ENCODE measurements around the gene SLC7A1.

DNA sequence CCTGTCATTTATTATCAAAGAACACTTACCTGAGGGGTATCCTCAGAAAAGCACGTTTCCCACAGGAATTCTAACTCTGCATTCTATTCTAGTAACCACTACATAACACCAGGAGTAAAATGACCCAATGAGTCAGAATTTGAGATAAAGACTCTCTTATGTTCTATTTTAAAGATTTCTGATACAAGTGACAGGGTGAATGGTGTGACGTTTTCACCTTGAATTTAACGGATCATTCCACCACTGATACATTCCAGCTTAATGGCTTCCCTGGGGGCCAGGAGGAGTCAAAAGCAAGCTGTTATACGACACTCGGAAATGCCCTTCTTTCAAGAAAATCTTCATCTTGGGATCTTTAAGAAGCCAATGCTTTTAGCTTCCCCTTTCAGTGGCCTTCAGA lies 55.2 kb downstream of the SLC7A1 start:
- TF ChIP-seq, protein P1, sequence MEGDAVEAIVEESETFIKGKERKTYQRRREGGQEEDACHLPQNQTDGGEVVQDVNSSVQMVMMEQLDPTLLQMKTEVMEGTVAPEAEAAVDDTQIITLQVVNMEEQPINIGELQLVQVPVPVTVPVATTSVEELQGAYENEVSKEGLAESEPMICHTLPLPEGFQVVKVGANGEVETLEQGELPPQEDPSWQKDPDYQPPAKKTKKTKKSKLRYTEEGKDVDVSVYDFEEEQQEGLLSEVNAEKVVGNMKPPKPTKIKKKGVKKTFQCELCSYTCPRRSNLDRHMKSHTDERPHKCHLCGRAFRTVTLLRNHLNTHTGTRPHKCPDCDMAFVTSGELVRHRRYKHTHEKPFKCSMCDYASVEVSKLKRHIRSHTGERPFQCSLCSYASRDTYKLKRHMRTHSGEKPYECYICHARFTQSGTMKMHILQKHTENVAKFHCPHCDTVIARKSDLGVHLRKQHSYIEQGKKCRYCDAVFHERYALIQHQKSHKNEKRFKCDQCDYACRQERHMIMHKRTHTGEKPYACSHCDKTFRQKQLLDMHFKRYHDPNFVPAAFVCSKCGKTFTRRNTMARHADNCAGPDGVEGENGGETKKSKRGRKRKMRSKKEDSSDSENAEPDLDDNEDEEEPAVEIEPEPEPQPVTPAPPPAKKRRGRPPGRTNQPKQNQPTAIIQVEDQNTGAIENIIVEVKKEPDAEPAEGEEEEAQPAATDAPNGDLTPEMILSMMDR (conservative IDR thresholded peaks at IDR 0.05), result no peak
- TF ChIP-seq EZH2 (IDR thresholded peaks at IDR 0.05; ENCODE audit: low read depth), result no peak
